K562 (cell line): ENCODE measurements around the gene UBE2J2. TPM values are rescaled to one million over a fixed set of nuclear protein-coding genes. Genes with fewer than 3 reads are reported as not detected.
A peak's percentile ranks its signal among the peaks of the same experiment; 100 is the strongest.

Source experiments
- E4F1 ChIP-seq: fragments of 250-450 bp; sonication (Bioruptor Pico); IDR thresholded peaks from 2 replicates; pipeline ENCODE4 v1.5.0; 2021; ENCODE audit warnings: mild to moderate bottlenecking, borderline replicate concordance
- ELF4 ChIP-seq: fragments of 450-650 bp; formaldehyde crosslinking; IDR thresholded peaks from 2 replicates; pipeline ENCODE4 v1.4.0; 2022; ENCODE audit warnings: missing genetic modification characterization
- HNRNPH1 ChIP-seq: fragments of 200-400 bp; formaldehyde crosslinking; optimal IDR thresholded peaks from 2 replicates; pipeline ENCODE3; 2017; ENCODE audit warnings: low read depth, mild to moderate bottlenecking, low read length, moderate library complexity
- KHSRP ChIP-seq: fragments of 450-650 bp; IDR thresholded peaks from 2 replicates; pipeline ENCODE4 v1.6.1; 2017
- ZBTB33 ChIP-seq: sonication (generic); formaldehyde crosslinking; IDR thresholded peaks from 2 replicates; pipeline ENCODE4 v1.8.1; 2023; ENCODE audit warnings: mild to moderate bottlenecking, missing genetic modification reagents
- ZNF316 ChIP-seq: fragments of 450-650 bp; IDR thresholded peaks from 2 replicates; pipeline ENCODE4 v1.6.1; 2016
- ZNF57 ChIP-seq: fragments of 450-650 bp; formaldehyde crosslinking; IDR thresholded peaks from 2 replicates; pipeline ENCODE4 v1.4.0; 2020; ENCODE audit warnings: mild to moderate bottlenecking, moderate library complexity
- polyA plus RNA-seq, 8 experiments: library from polyadenylated mRNA; depleted of rRNA in 4 of 8; stranded (reverse) in 5 of 8; unstranded in 3 of 8; fragments of >200 nt; fragmentation: Nextera tagmentation in 2 of 8; fragmentation: Illumina TruSeq in 1 of 8; extraction: Ambion mirVana in 2 of 8; extraction: Trizol in 1 of 8; gene quantifications; 2 replicates each; pipeline versions ENCODE4 v1.2.1 to v1.2.3, GENCODE V29; 2011 to 2014; ENCODE audit warnings: inconsistent platforms in 1 of 8, missing spikeins in 1 of 8
- total RNA-seq, 7 experiments: library from RNA; depleted of rRNA in 6 of 7; stranded (reverse); fragments of >200 nt in 6 of 7; fragmentation: Illumina TruSeq in 2 of 7; extraction: Trizol in 2 of 7; gene quantifications; 2 replicates each; pipeline versions ENCODE4 v1.2.1 to v1.2.3, GENCODE V29; 2011 to 2021; ENCODE audit warnings: low replicate concordance in 1 of 7
- TF ChIP-seq, protein P1 (sequence below): fragments of 250-450 bp; sonication (Bioruptor Pico); IDR thresholded peaks from 2 replicates; pipeline ENCODE4 v1.9.0; 2021; ENCODE audit warnings: mild to moderate bottlenecking, inconsistent platforms
- TF ChIP-seq, protein P2 (sequence below), 2 experiments: fragments of 450-650 bp in 1 of 2; sonication (generic) in 1 of 2; formaldehyde crosslinking in 1 of 2; IDR thresholded peaks; 2 replicates each; pipeline versions ENCODE4 v1.7.1 to v1.9.0; 2016 to 2022; ENCODE audit warnings: inconsistent platforms in 1 of 2, mild to moderate bottlenecking in 1 of 2, missing genetic modification reagents in 1 of 2

Gene UBE2J2
- total and polyA plus RNA-seq, 9 of the 15 experiments (the other 6 are each of a cell fraction or from before 2014, with no cell fraction given): 0.93 to 112 (median 75.5) TPM

GRCh38 chr1:1284221-1285101 lies 10.8 kb upstream of the UBE2J2 start (continued):
- TF ChIP-seq, protein P1, sequence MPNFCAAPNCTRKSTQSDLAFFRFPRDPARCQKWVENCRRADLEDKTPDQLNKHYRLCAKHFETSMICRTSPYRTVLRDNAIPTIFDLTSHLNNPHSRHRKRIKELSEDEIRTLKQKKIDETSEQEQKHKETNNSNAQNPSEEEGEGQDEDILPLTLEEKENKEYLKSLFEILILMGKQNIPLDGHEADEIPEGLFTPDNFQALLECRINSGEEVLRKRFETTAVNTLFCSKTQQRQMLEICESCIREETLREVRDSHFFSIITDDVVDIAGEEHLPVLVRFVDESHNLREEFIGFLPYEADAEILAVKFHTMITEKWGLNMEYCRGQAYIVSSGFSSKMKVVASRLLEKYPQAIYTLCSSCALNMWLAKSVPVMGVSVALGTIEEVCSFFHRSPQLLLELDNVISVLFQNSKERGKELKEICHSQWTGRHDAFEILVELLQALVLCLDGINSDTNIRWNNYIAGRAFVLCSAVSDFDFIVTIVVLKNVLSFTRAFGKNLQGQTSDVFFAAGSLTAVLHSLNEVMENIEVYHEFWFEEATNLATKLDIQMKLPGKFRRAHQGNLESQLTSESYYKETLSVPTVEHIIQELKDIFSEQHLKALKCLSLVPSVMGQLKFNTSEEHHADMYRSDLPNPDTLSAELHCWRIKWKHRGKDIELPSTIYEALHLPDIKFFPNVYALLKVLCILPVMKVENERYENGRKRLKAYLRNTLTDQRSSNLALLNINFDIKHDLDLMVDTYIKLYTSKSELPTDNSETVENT: peak; percentile 18; the same call in 1 of the 2 replicates
- TF ChIP-seq E4F1 (CRISPR knock-in tag) (no peak), ZNF57 (CRISPR knock-in tag) (no peak), ELF4 (no peak), ZBTB33 (CRISPR knock-in tag) (peak; percentile 28; the same call in 1 of the 2 replicates), KHSRP (no peak), ZNF316 (no peak), HNRNPH1 (no peak)
- TF ChIP-seq, protein P2, sequence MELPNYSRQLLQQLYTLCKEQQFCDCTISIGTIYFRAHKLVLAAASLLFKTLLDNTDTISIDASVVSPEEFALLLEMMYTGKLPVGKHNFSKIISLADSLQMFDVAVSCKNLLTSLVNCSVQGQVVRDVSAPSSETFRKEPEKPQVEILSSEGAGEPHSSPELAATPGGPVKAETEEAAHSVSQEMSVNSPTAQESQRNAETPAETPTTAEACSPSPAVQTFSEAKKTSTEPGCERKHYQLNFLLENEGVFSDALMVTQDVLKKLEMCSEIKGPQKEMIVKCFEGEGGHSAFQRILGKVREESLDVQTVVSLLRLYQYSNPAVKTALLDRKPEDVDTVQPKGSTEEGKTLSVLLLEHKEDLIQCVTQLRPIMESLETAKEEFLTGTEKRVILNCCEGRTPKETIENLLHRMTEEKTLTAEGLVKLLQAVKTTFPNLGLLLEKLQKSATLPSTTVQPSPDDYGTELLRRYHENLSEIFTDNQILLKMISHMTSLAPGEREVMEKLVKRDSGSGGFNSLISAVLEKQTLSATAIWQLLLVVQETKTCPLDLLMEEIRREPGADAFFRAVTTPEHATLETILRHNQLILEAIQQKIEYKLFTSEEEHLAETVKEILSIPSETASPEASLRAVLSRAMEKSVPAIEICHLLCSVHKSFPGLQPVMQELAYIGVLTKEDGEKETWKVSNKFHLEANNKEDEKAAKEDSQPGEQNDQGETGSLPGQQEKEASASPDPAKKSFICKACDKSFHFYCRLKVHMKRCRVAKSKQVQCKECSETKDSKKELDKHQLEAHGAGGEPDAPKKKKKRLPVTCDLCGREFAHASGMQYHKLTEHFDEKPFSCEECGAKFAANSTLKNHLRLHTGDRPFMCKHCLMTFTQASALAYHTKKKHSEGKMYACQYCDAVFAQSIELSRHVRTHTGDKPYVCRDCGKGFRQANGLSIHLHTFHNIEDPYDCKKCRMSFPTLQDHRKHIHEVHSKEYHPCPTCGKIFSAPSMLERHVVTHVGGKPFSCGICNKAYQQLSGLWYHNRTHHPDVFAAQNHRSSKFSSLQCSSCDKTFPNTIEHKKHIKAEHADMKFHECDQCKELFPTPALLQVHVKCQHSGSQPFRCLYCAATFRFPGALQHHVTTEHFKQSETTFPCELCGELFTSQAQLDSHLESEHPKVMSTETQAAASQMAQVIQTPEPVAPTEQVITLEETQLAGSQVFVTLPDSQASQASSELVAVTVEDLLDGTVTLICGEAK (IDR thresholded peaks at IDR 0.05): no peak
- TF ChIP-seq, protein P2 (CRISPR knock-in tag; IDR thresholded peaks at IDR 0.05): no peak
